ENCODE measurements around the gene ARHGEF2. TPM values are rescaled to one million over a fixed set of nuclear protein-coding genes. Genes with fewer than 3 reads are reported as not detected.

The ARHGEF2 gene
- total and polyA plus RNA-seq, 12 donors = 22.7 to 79.8 (median 56.9) TPM

GRCh38 chr1:156004843-156005584 is 26.7 kb upstream of the ARHGEF2 start:
- Histone ChIP-seq H3K4me1 (peaks cover 0 to 11% (median 4%) of the 10 kb centered on the region in 9 donors), H3K27ac (peak overlapping the region in 1 of 10 donors; percentile 11), H3K9me3 (no peaks in the 10 kb centered on the region), H3K36me3 (peaks cover 0 to 36% (median 15%) of the 10 kb centered on the region in 9 donors), H3K27me3 (no peaks in the 10 kb centered on the region), H3K4me3 (no peak overlapping the region)
- DNase-seq = no peak
- peak in 1 of 8 donors; percentile 23 for ATAC-seq
- no peak for TF ChIP-seq CTCF (IDR thresholded peaks at IDR 0.05)
- 64 to 75% methylated on average over 4 of the region's 4 CpGs for WGBS, 2 donors
- intact Hi-C loops (cut with DNase I) = loop anchor here in 1 of 10 donors (10.0 kb wide), 1 partner anchor 60 kb away; the partner anchor contains the start of gene RAB25

DNA sequence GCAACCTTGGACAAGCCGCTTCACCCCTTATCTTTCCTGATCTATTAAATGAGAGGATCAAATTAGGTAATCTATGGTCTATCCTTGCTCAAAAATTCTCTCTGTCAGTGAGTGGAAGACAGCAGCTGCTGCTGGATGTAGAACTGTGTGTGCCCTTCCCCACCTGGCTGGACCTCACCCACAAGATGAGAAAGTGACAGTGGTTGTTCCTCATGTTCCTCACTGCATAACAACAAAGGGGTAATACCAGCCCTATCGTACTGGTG is 25.5 kb upstream of the ARHGEF2 start:
- H3K27me3 ChIP-seq = no peaks in the 10 kb centered on the region
- ATAC-seq = no peak
- H3K4me3 ChIP-seq = no peak overlapping the region
- 46 to 60% methylated on average over 2 of the region's 2 CpGs for WGBS, 2 donors
- H3K27ac ChIP-seq = no peak overlapping the region
- H3K9me3 ChIP-seq = no peaks in the 10 kb centered on the region
- no peak for DNase-seq
- no peak for TF ChIP-seq CTCF (IDR thresholded peaks at IDR 0.05)
- peaks cover 0 to 11% (median 4%) of the 10 kb centered on the region in 9 donors for H3K4me1 ChIP-seq
- H3K36me3 ChIP-seq = peaks cover 0 to 25% (median 5%) of the 10 kb centered on the region in 9 donors
- intact Hi-C loops (cut with DNase I) = loop anchor here in 1 of 10 donors (10.0 kb wide), 1 partner anchor 61 kb away; the partner anchor contains the start of gene RAB25

DNA sequence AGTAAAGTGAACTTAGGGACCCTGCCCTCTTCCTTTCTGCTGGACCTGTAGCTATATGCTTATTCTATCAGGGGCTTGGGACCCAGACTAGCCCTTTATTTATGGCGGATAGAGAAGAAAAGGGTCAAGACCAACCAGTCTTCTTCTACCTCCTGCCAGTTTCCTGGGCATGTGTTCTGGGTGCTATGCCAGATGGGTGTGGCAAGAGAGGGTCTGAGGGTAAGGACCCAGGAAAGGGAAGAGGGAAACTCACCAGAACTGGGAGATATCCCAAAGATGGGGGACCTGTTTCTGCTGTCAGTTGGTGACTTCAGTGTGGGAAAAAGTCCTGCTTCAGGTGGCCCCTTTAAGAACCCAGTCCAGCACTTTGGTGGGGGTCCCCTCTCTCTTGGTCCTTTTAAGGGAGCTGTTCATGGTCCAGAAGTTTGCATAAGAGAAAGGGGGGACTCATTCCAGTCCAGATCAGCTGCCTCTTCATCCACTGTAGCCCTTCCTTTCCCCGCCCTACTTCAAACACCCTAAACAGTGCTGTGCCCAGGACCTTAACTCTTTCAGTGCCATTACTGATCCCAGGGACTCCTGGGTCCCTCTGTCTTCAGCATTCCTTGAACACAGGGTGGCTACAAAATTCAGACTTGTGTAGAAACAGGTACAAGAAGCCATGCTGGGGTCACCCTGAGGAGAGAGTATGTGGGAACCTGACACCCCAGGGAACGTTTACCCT is 24.0 kb upstream of the ARHGEF2 start:
- H3K27ac ChIP-seq = no peak overlapping the region
- TF ChIP-seq CTCF (IDR thresholded peaks at IDR 0.05) = no peak
- DNase-seq = no peak
- WGBS, 2 donors = 75 to 77% methylated on average over 3 of the region's 3 CpGs
- peaks cover 0 to 11% (median 4%) of the 10 kb centered on the region in 9 donors for H3K4me1 ChIP-seq
- intact Hi-C loops (cut with DNase I) = loop anchor here in 1 of 10 donors (10.0 kb wide), 1 partner anchor 62 kb away; the partner anchor contains the start of gene RAB25
- no peak overlapping the region for H3K4me3 ChIP-seq
- H3K36me3 ChIP-seq = peaks cover 0 to 10% (median 0%) of the 10 kb centered on the region in 9 donors
- H3K9me3 ChIP-seq = no peaks in the 10 kb centered on the region
- peak in 1 of 8 donors; percentile 40 for ATAC-seq
- no peaks in the 10 kb centered on the region for H3K27me3 ChIP-seq

DNA sequence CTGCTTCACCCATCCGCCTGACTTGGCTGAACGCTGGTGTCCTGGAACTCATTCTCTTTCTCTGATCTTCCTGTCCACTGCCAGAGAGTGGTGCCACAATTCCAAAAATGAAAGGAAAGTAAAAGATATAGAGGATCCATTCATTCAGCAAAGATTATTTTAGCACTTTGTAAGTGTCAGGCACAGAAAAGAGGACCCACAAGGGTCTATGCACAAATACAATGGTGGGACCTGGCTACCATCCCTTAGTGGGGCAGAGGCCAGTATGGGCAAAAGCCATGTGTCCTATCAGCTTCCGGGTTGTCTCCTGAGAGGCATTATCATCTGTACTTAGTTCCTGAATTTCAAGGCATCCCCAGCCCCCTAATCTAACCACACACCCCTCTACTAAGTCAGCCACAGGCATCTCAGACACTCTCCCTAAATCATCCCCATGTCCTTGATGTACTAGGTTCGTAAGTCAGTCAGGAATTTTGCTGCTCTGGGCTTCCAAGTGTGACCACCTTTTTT is 23.4 kb upstream of the ARHGEF2 start:
- peak in 1 of 8 donors; percentile 42 for ATAC-seq
- intact Hi-C loops (cut with DNase I) = loop anchor here in 1 of 10 donors (10.0 kb wide), 1 partner anchor 63 kb away; the partner anchor contains the start of gene RAB25

More for the DNA sequence above, 23.4 kb upstream of the ARHGEF2 start:
- H3K27ac ChIP-seq = no peak overlapping the region
- H3K36me3 ChIP-seq = peaks cover 0 to 5% (median 0%) of the 10 kb centered on the region in 9 donors
- H3K4me3 ChIP-seq = no peak overlapping the region
- WGBS, 2 donors = 48 to 69% methylated on average over 4 of the region's 4 CpGs
- no peaks in the 10 kb centered on the region for H3K9me3 ChIP-seq
- peak in 1 of 9 donors; percentile 16 for TF ChIP-seq CTCF (IDR thresholded peaks at IDR 0.05)
- no peaks in the 10 kb centered on the region for H3K27me3 ChIP-seq
- DNase-seq = no peak
- peaks cover 0 to 11% (median 4%) of the 10 kb centered on the region in 9 donors for H3K4me1 ChIP-seq
